Measurements from ENCODE around the gene FOXL1. TPM values are rescaled to one million over a fixed set of nuclear protein-coding genes. Genes with fewer than 3 reads are reported as not detected.

The FOXL1 gene
- total RNA-seq, 2 donors from 2014 or later = not detected

DNA sequence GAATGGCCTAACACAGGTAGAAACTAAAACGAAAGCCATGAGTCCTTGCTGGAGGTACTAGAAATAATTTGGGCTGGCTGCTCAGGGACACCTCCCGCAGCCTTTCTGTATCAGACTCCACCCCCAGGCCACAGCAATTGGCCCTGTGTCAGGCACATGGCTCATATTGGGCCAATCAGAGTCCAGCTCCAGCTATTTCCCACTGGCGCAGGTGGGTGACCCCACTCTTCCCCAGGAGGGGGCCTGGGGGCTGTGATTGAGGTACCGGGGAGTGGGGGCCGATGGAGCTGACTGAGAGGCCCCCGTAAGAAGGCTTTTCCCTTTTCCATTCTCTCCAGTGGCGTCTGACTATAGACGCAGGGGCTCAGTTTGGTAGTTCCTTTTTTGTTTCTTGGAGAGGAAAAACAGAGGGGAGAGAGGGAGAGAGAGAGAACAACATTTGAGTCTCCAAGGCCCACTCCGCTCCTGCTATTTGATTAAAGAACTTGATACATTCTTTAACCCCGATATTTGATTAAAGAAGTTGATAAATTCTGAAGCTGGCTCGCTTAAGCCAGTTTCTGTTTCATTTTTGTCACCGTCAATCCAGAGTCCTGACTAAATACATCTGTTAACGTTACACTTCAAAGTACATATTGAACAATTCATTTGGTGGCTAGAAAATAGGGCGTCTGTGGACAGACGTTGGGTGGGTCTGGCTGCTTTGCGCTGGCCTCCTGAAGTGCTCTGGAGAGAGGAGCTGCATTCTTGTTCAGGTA, 26.3 kb downstream of the FOXL1 start:
- peak overlapping the region; percentile 83 to 84 for H3K27ac Mint-ChIP-seq

DNA sequence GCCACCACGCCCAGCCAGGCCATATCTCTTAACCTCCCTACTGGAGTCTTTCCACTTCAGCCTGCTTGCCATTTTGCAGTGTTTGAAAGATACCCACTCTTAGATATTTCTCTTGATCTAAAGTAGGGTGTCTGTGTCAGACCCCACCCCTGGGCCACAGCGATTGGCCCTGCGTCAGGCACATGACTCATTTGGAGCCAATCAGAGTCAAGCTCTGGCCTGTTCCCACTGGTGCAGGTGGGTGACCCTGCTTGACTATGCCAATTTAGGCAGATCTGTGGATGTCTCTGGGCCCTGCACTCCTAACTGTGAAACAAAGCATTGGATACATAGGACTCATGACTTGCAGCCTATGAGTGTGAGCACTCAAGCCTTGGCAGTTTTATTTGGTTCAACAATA, 27.6 kb downstream of the FOXL1 start:
- ATAC-seq = no peak

More for the DNA sequence above, 26.3 kb downstream of the FOXL1 start:
- peaks cover 0 to 12% of the 10 kb centered on the region in 2 donors for H3K36me3 Mint-ChIP-seq
- no peaks in the 10 kb centered on the region for H3K9me3 Mint-ChIP-seq
- peak in 1 of 2 donors; percentile 27 for DNase-seq (ENCODE audit: low spot score in 2 of 2)
- peak; percentile 91 to 100 for ATAC-seq

DNA sequence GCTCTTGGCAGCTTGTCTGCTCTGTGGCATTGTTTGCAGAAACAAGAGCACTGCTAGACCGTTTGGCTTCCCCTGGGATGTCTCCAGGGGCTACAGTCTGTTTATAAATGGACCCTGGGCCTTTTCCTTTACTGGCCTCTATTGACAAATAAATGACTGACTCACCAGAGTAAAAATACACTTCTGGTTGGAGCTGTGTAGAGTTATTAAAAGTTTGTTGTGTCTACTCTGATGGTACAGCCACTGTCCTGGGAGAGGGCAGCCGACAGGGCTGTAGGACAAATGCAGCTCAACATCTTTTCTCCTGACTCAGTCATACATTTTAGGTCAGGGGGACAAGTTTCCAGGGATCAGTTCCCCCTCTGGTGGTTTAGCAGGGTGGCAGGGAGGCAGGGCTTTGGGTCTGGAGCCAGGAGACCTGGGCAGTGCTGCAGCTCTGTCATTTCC, 30.0 kb downstream of the FOXL1 start:
- Mint-ChIP-seq H3K9me3 (no peaks in the 10 kb centered on the region), H3K27ac (no peak overlapping the region), H3K36me3 (peaks cover 0 to 12% of the 10 kb centered on the region in 2 donors)
- DNase-seq (ENCODE audit: low spot score in 2 of 2) = no peak
- ATAC-seq = no peak

More for the DNA sequence above, 27.6 kb downstream of the FOXL1 start:
- DNase-seq (ENCODE audit: low spot score in 2 of 2) = no peak
- Mint-ChIP-seq H3K36me3 (peaks cover 0 to 12% of the 10 kb centered on the region in 2 donors), H3K27ac (no peak overlapping the region), H3K9me3 (no peaks in the 10 kb centered on the region)

DNA sequence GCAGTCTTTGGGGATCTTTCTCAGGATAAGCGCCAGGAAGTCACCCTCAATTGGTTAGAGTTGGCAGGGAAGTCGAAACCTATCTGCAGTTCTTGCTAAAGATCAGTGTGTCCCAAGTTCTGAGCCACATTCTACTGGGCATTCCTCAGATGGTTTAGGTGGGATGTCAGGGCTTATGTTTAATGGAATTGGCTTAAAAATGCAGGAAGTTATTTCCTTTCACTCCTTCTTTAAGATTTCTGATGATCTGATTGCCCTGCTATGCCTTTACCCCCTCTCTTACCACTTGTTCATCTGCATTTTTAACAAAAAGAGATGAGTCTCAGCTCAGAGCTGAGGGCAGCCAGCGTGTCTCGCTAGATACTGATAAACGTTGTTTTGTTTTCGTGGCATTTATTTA, 30.8 kb downstream of the FOXL1 start:
- peaks cover 0 to 11% of the 10 kb centered on the region in 2 donors for H3K36me3 Mint-ChIP-seq
- H3K27ac Mint-ChIP-seq = no peak overlapping the region
- no peaks in the 10 kb centered on the region for H3K9me3 Mint-ChIP-seq
- ATAC-seq (no peak), DNase-seq (ENCODE audit: low spot score in 2 of 2) (no peak)

DNA sequence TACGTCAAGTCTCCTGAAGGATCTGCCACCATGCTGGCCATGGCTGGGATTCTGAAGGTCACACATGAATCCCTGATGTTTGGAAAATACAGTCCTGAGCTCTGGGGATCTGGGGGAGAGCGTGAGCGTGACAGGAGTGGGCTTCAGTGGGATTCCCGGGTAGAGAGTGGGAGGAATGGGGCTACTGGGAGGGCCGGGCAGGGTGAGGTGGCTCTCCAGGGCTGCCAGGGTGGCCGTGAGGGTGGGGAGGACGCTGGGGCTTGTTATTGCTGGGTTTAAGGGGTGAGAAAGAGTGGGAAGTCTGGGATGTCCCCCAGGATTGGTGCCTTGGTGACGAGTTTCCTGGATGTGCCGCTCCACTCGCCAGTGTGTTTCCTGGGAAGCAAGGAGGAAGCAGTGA, 31.3 kb downstream of the FOXL1 start:
- Mint-ChIP-seq H3K27ac (no peak overlapping the region), H3K36me3 (peaks cover 0 to 6% of the 10 kb centered on the region in 2 donors), H3K9me3 (no peaks in the 10 kb centered on the region)
- DNase-seq (ENCODE audit: low spot score in 2 of 2) (no peak), ATAC-seq (no peak)

DNA sequence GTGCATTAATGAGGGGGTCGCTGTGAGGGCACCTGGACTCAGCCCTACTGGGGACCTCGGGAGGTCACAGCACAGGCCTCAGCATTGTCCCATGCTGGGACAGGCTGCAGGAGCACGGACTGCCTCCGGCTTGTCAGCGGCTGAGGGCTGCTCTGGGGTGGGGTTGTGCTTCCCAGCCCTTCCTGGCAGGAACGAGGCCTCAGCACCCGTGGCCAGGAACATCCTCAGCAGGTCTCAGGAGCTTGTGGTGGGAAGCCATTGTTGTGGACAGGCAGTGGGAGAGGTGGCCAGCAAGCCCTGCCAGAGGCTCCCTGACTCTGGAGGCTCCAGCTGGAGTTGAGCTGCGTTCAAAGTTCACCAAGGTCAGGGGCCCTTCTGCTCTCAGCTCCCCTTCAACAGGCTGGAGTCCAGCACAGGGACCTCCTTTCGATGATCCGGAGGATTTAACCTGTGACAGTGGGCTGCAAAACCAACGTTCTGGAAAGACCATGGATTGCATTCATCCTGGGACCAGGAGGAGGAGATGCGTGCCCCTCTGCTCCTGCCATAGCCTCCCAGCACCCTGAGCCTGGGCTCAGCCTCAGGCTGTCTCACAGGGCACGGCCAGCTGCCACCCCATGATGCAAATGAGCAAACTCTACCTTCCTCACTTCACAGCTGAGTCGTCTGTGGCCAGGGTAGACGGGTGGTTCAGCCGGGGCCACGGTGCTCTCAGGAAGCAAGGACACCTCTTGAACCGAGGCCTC, 32.6 kb downstream of the FOXL1 start:
- Mint-ChIP-seq H3K36me3 (no peaks in the 10 kb centered on the region), H3K9me3 (no peaks in the 10 kb centered on the region), H3K27ac (no peak overlapping the region)
- no peak for ATAC-seq
- no peak for DNase-seq (ENCODE audit: low spot score in 2 of 2)

DNA sequence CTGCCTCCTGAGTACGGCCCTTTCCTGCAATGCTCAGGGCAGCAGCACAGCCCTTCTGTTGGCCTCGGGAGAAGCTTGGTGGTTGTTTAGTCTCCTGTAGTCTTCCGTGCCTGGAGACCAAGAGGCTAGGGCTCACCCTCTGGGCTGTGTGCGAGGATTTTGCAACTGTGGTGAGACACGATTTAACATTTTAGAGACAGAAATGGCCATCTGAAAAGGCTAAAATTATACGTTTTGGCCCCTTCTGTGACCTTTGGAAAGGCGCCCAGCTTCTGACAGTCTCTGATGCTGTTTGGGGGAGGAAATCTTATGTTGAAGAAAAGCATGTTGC, 33.1 kb downstream of the FOXL1 start:
- no peak for ATAC-seq
- Mint-ChIP-seq H3K36me3 (no peaks in the 10 kb centered on the region), H3K27ac (no peak overlapping the region), H3K9me3 (no peaks in the 10 kb centered on the region)
- no peak for DNase-seq (ENCODE audit: low spot score in 2 of 2)

DNA sequence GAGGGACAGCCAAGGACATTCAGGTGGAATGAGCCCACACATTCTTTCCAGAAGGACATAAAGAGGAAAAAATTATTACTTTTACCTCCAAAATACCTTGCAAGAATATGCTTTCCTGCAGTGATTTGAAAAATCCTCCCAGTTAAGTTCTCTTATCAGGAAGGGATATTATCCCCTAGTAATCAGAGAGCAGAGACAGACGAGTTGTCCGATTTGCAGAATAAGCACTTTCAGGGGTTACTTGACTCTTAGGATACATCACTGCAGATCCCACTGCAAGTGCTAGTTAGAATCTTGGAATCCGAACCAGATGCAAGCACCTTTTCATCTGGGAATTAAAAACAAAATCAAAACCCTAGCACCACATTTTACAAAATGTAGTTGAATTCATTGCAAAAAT, 33.6 kb downstream of the FOXL1 start:
- no peaks in the 10 kb centered on the region for H3K9me3 Mint-ChIP-seq
- no peak for DNase-seq (ENCODE audit: low spot score in 2 of 2)
- H3K27ac Mint-ChIP-seq = no peak overlapping the region
- no peaks in the 10 kb centered on the region for H3K36me3 Mint-ChIP-seq
- ATAC-seq = no peak

DNA sequence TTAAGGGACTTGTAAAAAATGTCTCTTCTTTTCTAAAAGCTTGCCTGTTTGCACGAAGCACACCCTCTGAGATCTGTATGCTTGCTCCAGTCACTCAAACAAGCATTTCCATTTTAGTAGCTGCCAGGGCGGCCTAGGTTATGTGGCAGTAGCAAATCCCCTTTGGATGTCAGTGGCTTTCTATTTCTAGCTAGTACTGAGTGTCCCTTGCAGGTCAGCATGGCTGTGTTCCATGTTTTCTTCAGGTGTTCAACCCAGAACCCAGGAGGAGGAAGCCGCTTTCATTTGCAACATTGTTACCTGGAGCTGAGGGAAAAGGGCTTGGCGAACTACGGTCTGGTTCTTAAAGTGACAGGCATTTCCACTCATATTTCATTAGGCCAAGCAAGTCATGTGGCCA, 36.4 kb downstream of the FOXL1 start:
- ATAC-seq = no peak
- Mint-ChIP-seq H3K27ac (no peak overlapping the region), H3K36me3 (no peaks in the 10 kb centered on the region), H3K9me3 (no peaks in the 10 kb centered on the region)
- no peak for DNase-seq (ENCODE audit: low spot score in 2 of 2)

DNA sequence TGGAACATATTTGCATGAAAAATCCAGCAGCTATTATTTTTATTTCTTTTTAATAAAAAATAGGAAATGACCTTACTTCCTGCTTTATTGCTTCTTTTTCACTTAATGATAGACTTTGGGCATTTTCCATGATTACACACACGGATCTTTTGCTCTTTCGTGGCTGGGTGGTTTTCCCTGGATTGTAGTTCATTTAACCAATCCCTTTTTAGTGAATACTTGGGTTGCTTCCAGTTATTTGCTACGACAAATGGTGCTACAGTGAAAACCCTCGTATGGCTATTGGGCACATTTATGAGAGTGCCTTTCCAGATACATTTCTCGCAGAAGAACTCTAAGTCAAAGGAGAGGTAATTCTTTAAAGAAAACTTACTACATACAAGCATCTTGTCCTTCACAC, 38.6 kb downstream of the FOXL1 start:
- H3K9me3 Mint-ChIP-seq = no peaks in the 10 kb centered on the region
- H3K36me3 Mint-ChIP-seq = no peaks in the 10 kb centered on the region
- no peak for DNase-seq (ENCODE audit: low spot score in 2 of 2)
- ATAC-seq = no peak
- no peak overlapping the region for H3K27ac Mint-ChIP-seq

DNA sequence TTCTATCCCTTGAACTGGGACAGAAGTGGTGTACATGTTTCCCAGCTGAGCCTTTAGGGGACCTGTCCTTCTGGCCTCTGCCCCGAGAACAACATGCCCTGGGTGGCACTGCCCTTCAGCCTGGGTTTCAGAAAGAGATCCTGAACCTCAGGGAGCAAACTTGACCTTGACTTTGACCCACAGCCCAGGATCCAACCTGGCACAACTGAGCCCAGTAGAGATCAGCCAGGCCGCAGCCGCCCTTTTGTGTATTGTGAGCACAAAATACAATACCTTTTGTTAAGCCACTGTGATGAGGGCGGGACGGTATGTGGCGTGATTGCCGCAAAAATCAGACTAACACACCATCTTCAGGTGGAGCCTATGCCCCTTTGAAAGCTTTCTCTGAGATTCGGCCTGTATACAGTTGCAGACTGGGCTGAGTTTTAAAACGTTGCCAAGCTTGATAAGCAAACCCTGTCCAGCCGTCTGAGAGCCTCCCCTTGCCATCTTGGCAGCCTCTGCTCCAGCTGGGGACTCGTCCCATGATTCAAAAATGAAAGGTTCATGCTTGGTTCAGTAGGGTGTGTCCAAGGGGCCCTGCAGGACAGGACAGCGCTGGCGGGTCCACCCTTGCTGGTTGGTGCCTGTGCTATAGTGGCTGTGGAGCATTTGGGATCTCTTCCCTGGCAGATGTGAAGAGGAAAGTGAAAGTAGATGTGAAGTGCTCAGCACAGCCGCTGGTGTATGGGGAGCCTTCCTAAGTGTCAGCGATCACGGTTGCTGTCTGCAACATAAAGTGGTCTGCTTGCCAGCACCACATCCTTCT, 40.3 kb downstream of the FOXL1 start:
- Mint-ChIP-seq H3K36me3 (no peaks in the 10 kb centered on the region), H3K9me3 (no peaks in the 10 kb centered on the region), H3K27ac (no peak overlapping the region)
- ATAC-seq = no peak
- no peak for DNase-seq (ENCODE audit: low spot score in 2 of 2)

DNA sequence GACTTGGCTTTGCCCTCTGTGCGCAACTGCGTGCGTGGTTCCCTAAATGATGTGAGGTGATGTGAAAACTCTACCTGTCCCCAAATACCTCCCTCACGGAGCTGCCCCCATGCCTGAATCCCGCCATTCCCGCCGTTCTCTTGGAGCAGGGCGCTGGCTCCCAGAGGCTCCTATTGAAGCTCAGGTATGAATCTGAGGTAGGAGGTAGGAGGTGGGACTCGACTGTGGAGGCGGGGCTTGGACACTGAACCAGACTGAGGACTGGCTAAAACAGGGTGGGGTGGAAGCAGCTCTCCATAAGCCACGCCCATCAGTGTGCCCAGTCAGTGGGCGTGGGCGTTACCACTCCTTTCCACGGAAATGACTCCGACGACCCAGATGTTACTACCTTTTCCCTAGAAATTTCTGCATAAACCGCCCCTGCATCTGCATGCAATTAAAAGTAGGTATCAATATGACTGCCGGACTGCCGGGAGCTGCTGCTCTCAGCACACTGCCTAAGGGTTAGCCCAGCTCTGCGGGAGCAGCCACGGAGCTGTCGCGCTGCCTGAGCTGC, 41.0 kb downstream of the FOXL1 start:
- Mint-ChIP-seq H3K27ac (no peak overlapping the region), H3K9me3 (no peaks in the 10 kb centered on the region), H3K36me3 (no peaks in the 10 kb centered on the region)
- no peak for ATAC-seq
- DNase-seq (ENCODE audit: low spot score in 2 of 2) = no peak

DNA sequence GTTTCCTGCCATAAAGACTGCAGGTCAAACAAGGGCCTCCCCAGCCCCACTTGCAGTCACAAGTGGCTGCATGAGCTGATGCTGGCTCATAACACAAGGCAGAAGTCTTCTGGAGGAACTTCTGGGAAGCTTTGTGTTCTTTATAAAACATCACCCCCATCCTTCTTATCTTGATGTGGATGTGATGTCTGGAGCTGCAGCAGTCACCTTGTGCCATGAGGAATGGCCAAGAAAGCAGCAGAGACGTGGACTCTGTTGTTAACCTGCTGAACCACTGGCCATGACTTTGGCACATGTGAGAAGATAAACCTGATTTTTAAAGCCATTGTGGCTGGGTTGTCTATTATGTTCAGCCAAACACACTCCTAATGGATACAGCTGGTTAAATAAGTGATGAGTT, 41.8 kb downstream of the FOXL1 start:
- Mint-ChIP-seq H3K27ac (no peak overlapping the region), H3K36me3 (no peaks in the 10 kb centered on the region), H3K9me3 (no peaks in the 10 kb centered on the region)
- DNase-seq (ENCODE audit: low spot score in 2 of 2) = no peak
- no peak for ATAC-seq

DNA sequence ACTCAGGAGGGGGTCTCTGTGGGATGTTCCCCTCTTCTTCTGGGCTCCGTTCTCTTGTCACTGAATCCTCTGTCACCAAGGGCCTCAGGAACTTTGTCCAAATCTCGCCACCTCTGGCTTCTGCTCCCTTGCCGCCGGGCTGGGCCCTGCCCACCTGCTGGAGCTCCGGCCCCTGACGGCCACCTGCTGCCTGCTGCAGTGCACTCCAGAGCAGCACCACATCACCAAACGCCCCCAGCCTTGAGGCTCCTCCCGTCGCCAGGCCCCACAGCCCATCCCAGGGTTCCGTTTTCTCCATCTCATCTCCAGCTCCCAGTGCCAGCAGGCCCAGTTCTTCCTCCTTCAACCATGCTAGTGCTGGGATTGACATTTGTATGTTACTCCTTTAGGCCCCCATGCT, 43.6 kb downstream of the FOXL1 start:
- Mint-ChIP-seq H3K9me3 (no peaks in the 10 kb centered on the region), H3K36me3 (no peaks in the 10 kb centered on the region), H3K27ac (no peak overlapping the region)
- ATAC-seq = no peak
- no peak for DNase-seq (ENCODE audit: low spot score in 2 of 2)

DNA sequence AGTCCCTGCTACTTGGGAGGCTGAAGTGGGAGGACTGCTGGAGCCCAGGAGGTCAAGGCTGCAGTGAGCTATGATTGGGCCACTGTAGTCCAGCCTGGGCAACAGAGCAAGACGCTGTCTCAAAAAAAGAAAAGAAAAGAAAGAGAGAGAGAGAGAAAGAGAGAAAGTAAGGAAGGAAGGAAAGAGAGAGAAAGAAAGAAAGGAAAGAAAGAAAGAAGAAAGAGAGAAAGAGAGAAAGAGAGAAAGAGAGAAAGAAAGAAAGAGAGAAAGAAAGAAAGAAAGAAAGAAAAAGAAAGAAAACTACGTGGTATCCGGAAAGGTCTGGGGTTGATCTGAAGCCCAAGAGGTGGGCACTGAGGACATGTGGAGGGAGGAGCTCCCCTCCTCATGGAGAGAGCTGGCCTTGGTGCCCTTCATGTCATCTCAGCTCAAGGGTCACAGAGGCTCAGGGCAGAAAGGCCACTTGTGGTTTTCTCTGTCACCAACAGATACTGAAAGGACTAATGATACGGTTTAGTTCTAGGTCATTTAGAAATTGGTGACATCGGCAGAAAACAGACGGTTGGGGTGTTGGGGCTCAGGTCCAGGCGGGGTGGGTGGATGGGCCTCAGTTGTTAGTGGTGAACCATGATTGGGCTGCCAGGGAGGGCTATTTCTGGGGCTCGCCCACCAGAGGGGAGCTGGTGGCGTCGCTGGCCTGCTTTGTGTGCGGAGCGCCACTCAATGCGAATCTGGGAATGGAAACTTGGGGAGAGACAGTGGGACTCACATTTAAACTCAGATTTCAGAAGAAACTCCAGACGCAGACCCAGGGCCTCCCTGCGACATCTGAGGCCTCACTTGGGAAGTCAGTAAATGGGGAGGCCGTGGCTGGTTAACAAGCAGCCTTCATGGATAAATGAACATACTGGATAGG, 44.6 kb downstream of the FOXL1 start:
- Mint-ChIP-seq H3K27ac (no peak overlapping the region), H3K9me3 (no peaks in the 10 kb centered on the region), H3K36me3 (no peaks in the 10 kb centered on the region)
- DNase-seq (ENCODE audit: low spot score in 2 of 2) = no peak
- no peak for ATAC-seq

DNA sequence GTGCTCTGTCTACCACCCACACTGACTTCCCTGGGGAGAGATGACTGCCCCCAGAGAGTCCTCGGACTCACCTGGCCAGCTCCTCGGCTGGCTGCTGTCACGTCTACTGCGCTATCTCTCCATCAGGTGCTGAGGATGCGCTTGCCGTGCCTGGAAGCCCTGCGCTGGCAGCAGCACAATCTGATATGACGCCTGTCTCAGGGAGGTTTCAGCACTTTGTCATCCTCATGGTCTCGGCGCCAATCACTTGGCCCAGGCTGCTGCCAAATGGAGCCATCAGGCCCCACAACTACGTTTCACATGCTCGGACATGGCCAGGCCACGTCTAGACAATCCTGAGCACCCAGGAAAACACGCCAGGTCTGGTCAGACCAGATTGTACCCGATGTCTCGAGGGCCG, 46.7 kb downstream of the FOXL1 start:
- no peak for DNase-seq (ENCODE audit: low spot score in 2 of 2)
- H3K9me3 Mint-ChIP-seq = no peaks in the 10 kb centered on the region
- no peak for ATAC-seq
- no peak overlapping the region for H3K27ac Mint-ChIP-seq
- no peaks in the 10 kb centered on the region for H3K36me3 Mint-ChIP-seq

Measured in activated naive CD4-positive, alpha-beta T cell treated with anti-CD3 and anti-CD28 coated beads, Interleukin-2, amount 50 U/mL, for 72 hours (primary cell).